Liver (tissue), 9 donors: Measurements from ENCODE around the gene SLC38A6. TPM values are rescaled to one million over a fixed set of nuclear protein-coding genes. Genes with fewer than 3 reads are reported as not detected.

Experiments
- DNase-seq: peaks from one replicate; pipeline ENCODE4 v3.0.0-alpha.2; 2017; ENCODE audit warnings: low spot score
- H3K27ac ChIP-seq, 2 donors: one replicate each; pipeline ENCODE4 v1.7.0; 2013; ENCODE audit warnings: inconsistent platforms in 2 of 2, low read length in 2 of 2, control low read depth in 1 of 2, low read depth in 1 of 2, mild to moderate bottlenecking in 1 of 2
- H3K27me3 ChIP-seq, 4 donors: one replicate each; pipeline versions ENCODE4 v1.6.1 to v1.7.0; 2013; ENCODE audit warnings: low read length in 3 of 4, inconsistent platforms in 1 of 4, mild to moderate bottlenecking in 1 of 4, moderate library complexity in 1 of 4; ENCODE audit not compliant: control insufficient read depth in 4 of 4, insufficient read depth in 4 of 4
- H3K36me3 ChIP-seq, 4 donors: one replicate each; pipeline versions ENCODE4 v1.6.1 to v1.7.0; 2013; ENCODE audit warnings: low read length in 3 of 4, mild to moderate bottlenecking in 3 of 4, low read depth in 1 of 4, moderate library complexity in 1 of 4; ENCODE audit not compliant: control insufficient read depth in 4 of 4, insufficient read depth in 3 of 4
- H3K4me1 ChIP-seq, 4 donors: one replicate each; pipeline versions ENCODE4 v1.6.1 to v1.7.0; 2013; ENCODE audit warnings: low read length in 3 of 4, mild to moderate bottlenecking in 3 of 4, moderate library complexity in 1 of 4; ENCODE audit not compliant: control insufficient read depth in 4 of 4, insufficient read depth in 4 of 4
- H3K4me3 ChIP-seq, 3 donors: one replicate each; pipeline versions ENCODE4 v1.6.1 to v1.7.0; 2013; ENCODE audit warnings: low read length in 3 of 3, control low read depth in 1 of 3, low read depth in 1 of 3, mild to moderate bottlenecking in 1 of 3
- H3K9ac ChIP-seq, 2 donors: one replicate each; pipeline ENCODE4 v1.7.0; 2013; ENCODE audit warnings: low read length in 2 of 2, mild to moderate bottlenecking in 2 of 2, moderate library complexity in 2 of 2, control low read depth in 1 of 2, low read depth in 1 of 2
- H3K9me3 ChIP-seq, 4 donors: one replicate each; pipeline versions ENCODE4 v1.6.1 to v1.7.0; 2013; ENCODE audit warnings: low read length in 3 of 4; ENCODE audit not compliant: control insufficient read depth in 4 of 4
- CTCF ChIP-seq: fragments of 150-350 bp; IDR thresholded peaks from 2 replicates; pipeline ENCODE4 v1.5.1; 2017; ENCODE audit warnings: improper control_type of control experiment, low read depth, low read length; ENCODE audit not compliant: missing input control
- EGR1 ChIP-seq, 2 donors: IDR thresholded peaks; 2 replicates each; pipeline ENCODE4 v1.6.1; 2016 to 2018; ENCODE audit warnings: antibody characterized with exemption in 2 of 2, low read depth in 2 of 2
- HNF4G ChIP-seq: IDR thresholded peaks from 2 replicates; pipeline ENCODE4 v1.6.1; 2016; ENCODE audit warnings: antibody characterized with exemption
- JUND ChIP-seq, 2 donors: IDR thresholded peaks; 2 replicates each; pipeline ENCODE4 v1.6.1; 2016; ENCODE audit warnings: antibody characterized with exemption in 2 of 2
- MAX ChIP-seq: IDR thresholded peaks from 2 replicates; pipeline ENCODE4 v1.6.1; 2016; ENCODE audit warnings: antibody characterized with exemption
- REST ChIP-seq: IDR thresholded peaks from 2 replicates; pipeline ENCODE4 v1.6.1; 2016; ENCODE audit warnings: antibody characterized with exemption, mild to moderate bottlenecking
- YY1 ChIP-seq: IDR thresholded peaks from 2 replicates; pipeline ENCODE4 v1.6.1; 2016; ENCODE audit warnings: antibody characterized with exemption, mild to moderate bottlenecking
- ZBTB33 ChIP-seq: IDR thresholded peaks from 2 replicates; pipeline ENCODE4 v1.6.1; 2016; ENCODE audit warnings: antibody characterized with exemption
- WGBS: extraction: QIAGEN DNeasy Blood & Tissue Kit; methylation state at CpG from one replicate; pipeline ENCODE4 v1.1.7; 2013; 5-methylcytosine and 5-hydroxymethylcytosine counted together
- polyA plus RNA-seq, 2 donors: library from polyadenylated mRNA; stranded (reverse) in 1 of 2; unstranded in 1 of 2; fragments of 200-250 nt in 1 of 2; fragments of >200 nt in 1 of 2; fragmentation: Nextera tagmentation in 1 of 2; extraction: Ambion mirVana in 1 of 2; gene quantifications; one replicate each; pipeline versions ENCODE4 v1.2.1 to v1.2.3, GENCODE V29; 2013 to 2015
- total RNA-seq, 2 donors: library from RNA; depleted of rRNA; stranded (reverse); fragments of >200 nt; gene quantifications; one replicate each; pipeline ENCODE4 v1.2.3, GENCODE V29; 2014
- donor health status: healthy.
- donor health status: healthy.
- donor health status: healthy.
- donor health status: healthy.
- donor health status: healthy.

The SLC38A6 gene
- total and polyA plus RNA-seq, 4 donors, result 2.6 to 10.6 (median 6.4) TPM

GRCh38 chr14:60973070-60973469 is 8.0 kb upstream of the SLC38A6 start (continued):
- TF ChIP-seq REST, result no peak
- TF ChIP-seq YY1, result no peak

GRCh38 chr14:60974090-60974651 is 6.9 kb upstream of the SLC38A6 start:
- no peaks in the 10 kb centered on the region for H3K9me3 ChIP-seq

More at GRCh38 chr14:60974090-60974651, 6.9 kb upstream of the SLC38A6 start:
- H3K27ac ChIP-seq, result no peak overlapping the region
- peaks cover 0 to 12% (median 7%) of the 10 kb centered on the region in 4 donors for H3K36me3 ChIP-seq
- no peak overlapping the region for H3K4me3 ChIP-seq
- DNase-seq, result no peak
- no peaks in the 10 kb centered on the region for H3K4me1 ChIP-seq
- WGBS, result 95% methylated on average over 6 of the region's 6 CpGs
- TF ChIP-seq JUND (IDR thresholded peaks at IDR 0.05) (no peak), HNF4G (no peak), ZBTB33 (no peak), EGR1 (IDR thresholded peaks at IDR 0.05; ENCODE audit: low read depth in 2 of 2) (no peak), MAX (no peak), CTCF (no peak)
- H3K27me3 ChIP-seq, result no peaks in the 10 kb centered on the region
- no peak overlapping the region for H3K9ac ChIP-seq
